NCI-H460 (cell line): ENCODE results near the gene CCDC88B. TPM values are rescaled to one million over a fixed set of nuclear protein-coding genes. Genes with fewer than 3 reads are reported as not detected.

Source experiments
- DNase-seq: peaks from one replicate; pipeline ENCODE4 v3.0.0-alpha.2; 2016; ENCODE audit warnings: low read depth; ENCODE audit errors: extremely low read depth
- total RNA-seq: library from RNA; depleted of rRNA; stranded (reverse); fragments of >200 nt; shearing (Covaris generic); gene quantifications from 2 replicates; pipeline ENCODE4 v1.2.3, GENCODE V29; 2014

CCDC88B gene
- total RNA-seq, 1 experiment from 2014 or later = 3.7 TPM

DNA sequence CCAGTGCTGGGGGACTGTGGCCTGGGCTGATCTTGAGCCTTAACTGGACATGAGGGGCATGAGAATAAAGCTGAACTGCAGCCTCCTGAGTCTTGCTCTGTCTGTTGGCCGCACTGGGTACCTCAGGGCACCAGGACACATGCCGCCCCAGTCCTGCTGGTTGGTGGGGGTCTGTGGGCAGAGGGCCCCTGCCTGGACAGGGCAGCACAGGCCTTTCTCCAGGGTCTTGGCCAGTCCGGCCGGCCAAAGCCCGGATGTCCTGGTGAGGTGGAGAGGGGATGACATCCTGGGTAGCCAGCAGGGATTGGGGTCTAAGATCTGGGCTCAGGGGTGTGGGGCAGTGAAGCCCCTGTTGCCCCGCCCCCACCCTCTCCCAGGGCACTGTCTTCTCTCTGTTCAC, 17.4 kb downstream of the CCDC88B start:
- no peak for DNase-seq

DNA sequence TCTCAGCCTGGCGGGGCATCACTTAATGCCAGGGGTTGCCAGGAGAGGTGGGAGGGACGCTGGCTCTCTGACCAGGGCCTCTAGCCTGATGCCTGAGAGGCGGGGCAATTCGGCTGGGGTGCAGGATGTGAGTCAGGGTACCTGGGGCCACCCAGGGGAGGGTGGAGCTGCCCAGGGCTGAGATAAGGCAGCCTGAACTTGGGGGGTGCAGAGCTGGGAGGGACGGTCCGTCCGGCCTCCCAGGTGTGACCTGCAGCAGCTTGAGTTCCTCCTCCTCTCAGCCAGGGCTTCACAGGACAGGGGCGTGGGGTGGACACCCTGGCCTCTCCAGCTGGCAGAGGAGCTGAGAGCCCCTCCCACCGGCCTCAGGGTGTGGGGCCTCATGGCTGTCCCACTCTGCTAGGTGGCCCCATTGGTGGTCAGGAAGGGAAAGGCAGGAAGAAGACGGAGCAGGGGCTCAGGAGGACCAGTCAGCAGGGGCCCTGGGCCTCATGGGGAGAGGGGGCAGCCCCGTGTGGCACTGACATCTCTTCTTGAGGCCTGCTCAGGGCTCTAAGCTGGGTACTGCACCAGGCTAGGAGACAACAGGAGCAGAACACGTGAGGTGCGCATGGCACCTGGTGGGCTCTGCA, 18.0 kb downstream of the CCDC88B start:
- DNase-seq = no peak

DNA sequence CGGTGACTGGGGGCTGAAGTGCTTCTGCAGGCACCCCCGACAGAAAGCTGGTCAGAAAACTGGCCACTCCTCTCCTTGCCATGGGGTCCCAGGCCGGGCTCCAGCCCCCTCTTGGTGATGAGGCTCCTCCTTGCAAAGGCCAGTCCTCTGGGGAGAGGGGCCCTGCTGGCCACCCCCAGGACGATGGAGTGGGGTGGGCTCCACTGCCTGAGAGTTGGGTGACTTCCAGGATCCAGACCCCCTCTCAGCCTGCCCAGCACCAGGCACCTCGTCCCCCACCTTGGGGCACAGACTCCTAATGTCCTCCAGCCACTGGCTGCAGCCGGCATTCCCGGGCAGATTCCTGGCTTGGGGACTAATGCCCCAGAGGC, 18.5 kb downstream of the CCDC88B start:
- no peak for DNase-seq

DNA sequence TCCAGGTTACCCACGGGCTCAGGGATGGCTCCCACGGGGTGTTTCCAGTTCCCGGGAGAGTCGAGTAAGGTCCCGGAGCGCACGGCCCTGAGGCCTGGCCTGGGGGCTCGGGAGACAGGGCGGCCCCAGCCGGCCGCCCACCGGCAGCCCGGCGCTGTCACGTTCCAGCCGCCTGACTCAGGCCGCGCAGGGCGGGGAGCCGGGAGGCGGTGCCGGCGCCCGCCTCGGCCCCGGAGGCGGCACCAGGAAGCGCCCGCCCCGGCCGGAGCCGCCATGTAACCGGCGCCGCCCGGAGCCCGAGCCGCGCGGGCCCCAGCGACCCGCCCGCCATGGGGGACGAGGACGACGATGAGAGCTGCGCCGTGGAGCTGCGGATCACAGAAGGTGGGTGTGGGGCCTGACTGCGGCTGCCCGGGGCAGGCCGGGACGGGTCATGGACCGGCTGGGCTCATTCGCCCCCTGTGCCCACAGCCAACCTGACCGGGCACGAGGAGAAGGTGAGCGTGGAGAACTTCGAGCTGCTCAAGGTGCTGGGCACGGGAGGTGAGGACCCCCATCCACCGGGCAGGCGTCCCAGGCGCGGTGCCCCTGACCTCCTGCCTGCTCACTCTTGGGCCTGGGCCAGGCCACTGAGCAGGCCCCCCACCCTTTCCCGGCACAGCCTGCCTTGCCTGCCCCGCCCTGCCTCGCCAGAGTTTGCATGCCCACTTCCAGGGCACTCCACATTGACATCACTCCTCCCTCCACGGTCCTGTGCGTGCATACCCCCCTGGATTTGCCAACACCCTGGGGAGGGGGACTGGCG, 19.1 kb downstream of the CCDC88B start, which contains the start of gene RPS6KA4:
RPS6KA4 (plus strand) TSS at position 256 of the 805 bp plus-strand sequence; CDS start at position 330, 74 bp downstream.
- DNase-seq = peak; percentile 41

DNA sequence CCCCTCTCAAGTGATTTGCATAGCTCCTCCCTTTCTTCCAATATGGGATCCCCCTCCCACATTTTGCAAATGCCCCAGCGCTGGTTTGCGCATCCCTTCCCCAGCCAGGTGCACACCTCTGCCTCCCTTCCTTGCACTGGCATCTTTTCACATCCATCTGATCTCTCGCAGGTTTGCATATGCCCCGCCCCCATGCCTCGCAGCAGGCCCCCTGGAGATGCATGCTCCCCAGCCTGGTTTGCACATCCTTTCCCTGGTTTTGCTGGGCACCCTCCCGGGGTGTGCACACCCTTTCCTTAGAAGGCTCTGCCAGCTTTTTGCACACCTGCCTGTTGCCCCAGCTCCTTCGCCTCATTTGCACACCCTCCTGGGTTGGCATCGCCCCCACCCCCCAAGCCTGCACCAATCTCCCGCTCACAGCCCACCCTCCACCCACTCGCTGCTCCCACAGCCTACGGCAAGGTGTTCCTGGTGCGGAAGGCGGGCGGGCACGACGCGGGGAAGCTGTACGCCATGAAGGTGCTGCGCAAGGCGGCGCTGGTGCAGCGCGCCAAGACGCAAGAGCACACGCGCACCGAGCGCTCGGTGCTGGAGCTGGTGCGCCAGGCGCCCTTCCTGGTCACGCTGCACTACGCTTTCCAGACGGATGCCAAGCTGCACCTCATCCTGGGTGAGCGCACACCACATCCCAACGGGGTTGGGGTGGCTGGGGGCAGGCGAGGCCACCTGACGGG, 19.9 kb downstream of the CCDC88B start:
- DNase-seq = no peak

DNA sequence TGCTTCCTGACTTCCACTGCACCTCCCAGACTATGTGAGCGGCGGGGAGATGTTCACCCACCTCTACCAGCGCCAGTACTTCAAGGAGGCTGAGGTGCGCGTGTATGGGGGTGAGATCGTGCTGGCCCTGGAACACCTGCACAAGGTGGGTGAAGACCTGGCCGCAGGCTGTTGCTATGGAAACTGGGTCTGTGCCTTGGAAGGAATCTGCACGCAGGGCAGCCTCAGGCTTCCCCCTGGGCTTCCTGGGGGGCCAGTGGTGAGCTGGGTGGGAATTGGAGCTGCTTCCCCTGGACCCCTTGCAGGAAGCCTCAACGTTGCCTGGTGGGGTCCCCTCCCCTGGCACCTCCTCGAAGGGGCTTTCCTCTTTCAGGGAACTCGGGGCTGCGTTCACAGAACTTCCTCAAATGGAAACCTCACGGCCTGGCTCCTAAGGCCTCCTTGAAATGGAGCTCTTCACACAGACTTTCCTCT, 20.5 kb downstream of the CCDC88B start:
- DNase-seq = no peak

DNA sequence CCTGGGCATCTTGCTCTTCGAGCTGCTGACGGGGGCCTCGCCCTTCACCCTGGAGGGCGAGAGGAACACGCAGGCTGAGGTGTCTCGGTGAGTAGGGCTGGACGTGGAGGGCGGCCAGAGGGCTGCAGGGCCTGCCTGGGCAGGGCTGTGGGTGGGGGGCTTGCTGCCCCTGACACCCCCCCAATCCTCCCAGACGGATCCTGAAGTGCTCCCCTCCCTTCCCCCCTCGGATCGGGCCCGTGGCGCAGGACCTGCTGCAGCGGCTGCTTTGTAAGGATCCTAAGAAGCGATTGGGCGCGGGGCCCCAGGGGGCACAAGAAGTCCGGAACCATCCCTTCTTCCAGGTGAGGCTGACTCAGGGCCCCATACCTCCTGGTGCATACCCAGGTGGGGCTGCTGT, 21.7 kb downstream of the CCDC88B start:
- DNase-seq = no peak

DNA sequence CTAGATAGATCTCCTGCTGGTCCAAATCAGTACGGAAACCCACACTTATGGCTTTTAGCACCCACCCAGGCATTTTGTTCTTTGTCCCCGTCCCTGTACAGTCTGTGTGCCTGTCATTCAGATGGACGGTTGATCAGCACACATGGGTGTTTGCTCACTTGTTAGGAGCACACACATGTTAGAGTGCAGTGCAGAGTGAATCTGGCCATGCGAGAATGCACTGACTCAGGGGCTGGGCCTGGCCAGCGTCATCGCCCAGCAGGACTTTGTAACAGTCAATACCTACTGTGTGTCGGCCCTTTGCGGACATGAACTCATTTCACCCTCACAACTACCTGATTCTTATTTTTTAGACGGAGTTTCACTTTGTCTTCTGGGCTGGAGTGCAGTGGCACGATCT, 22.3 kb downstream of the CCDC88B start:
- DNase-seq = no peak

DNA sequence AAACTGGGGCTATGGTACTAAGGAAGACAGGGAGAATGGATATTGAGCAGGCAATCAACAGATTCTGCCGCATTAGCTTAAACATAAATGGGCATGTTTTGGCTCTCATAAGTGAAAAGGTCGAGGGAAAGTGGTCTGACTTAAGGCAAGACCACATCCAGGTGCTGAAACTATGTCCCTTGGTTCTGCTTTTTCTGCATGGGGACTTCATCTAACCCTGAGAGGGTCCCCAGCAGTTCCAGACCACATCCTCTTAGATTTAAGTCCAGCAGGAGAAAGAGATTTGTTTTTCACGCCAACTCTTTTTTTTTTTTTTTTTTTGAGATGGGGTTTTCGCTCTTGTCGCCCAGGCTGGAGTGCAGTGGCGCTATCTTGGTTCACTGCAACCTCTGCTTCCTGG, 24.4 kb downstream of the CCDC88B start:
- DNase-seq = no peak

DNA sequence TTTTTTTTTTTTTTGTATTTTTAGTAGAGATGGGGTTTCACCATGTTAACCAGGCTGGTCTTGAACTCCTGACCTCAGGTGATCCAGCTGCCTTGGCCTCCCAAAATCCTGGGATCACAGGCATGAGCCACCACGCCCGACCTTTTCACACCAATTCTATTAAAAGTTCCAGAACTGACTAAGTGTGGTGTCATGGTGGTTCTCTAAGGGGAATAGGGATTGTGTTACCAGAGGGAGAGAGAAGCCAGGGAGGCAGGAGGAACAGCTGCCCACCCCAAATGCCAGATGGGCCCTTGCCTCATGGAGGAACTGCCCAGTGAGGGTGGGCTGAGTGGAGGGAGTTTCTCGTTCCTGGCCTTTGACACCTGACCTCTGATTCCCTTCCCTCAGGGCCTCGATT, 24.9 kb downstream of the CCDC88B start:
- no peak for DNase-seq

DNA sequence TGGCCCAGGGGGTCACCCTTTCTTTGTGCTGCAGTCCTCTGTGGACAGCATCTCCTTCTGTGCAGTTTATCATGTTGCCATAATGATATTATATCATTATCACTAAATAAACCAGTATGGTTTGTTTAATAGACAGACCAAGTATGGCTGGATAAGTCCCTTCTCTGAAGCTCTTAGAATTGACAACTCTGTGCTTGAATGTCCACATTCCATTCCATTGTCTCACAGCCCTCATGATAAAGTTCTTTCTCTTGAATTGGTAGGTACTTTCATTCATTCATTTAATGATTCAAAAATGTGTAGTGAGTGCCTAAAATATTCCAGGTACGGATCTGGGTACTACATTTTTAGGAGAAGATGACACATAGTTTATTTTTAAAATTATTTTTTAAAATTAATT, 26.7 kb downstream of the CCDC88B start:
- no peak for DNase-seq

DNA sequence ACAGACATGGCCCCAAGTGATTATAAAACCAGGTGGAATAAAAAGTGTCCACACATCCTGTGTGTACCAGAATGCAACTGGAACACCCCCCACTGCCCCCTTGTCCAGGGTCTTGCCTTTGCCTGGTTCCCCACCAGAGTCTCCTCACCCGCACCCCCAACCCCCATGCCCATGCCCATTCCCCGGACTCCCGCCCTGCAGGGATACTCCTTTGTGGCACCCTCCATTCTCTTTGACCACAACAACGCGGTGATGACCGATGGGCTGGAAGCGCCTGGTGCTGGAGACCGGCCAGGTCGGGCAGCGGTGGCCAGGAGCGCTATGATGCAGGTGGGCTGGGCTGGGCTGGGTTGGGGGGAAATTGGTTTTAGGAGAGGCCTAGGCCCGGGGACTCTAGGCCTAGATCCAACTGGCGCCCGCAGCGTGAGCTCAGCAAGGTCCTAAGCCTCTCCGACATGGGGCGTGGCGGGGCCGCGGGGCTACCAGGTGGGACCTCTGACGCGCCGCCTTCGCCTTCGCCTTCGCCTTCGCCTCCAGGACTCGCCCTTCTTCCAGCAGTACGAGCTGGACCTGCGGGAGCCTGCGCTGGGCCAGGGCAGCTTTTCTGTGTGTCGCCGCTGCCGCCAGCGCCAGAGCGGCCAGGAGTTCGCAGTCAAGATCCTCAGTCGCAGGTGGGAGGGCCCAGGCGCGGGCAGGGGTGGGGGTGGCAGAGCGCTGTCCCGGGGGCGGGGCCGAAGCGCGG, 28.1 kb downstream of the CCDC88B start:
- DNase-seq = no peak

DNA sequence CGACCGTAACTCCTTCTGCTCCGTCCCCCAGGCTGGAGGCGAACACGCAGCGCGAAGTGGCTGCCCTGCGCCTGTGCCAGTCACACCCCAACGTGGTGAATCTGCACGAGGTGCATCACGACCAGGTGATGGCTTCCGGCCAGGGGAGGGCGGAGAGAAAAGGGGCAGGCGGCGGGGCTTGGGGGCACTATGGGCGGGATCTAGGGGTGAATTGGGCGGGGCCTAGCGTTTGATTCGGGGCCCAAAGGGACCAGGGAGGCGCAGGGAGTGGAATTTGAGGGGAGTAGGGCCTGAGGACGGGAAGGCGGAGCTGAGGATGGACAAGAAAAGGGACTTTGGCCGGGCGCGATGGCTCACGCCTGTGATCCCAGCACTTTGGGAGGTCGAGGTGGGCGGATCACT, 28.7 kb downstream of the CCDC88B start:
- no peak for DNase-seq

DNA sequence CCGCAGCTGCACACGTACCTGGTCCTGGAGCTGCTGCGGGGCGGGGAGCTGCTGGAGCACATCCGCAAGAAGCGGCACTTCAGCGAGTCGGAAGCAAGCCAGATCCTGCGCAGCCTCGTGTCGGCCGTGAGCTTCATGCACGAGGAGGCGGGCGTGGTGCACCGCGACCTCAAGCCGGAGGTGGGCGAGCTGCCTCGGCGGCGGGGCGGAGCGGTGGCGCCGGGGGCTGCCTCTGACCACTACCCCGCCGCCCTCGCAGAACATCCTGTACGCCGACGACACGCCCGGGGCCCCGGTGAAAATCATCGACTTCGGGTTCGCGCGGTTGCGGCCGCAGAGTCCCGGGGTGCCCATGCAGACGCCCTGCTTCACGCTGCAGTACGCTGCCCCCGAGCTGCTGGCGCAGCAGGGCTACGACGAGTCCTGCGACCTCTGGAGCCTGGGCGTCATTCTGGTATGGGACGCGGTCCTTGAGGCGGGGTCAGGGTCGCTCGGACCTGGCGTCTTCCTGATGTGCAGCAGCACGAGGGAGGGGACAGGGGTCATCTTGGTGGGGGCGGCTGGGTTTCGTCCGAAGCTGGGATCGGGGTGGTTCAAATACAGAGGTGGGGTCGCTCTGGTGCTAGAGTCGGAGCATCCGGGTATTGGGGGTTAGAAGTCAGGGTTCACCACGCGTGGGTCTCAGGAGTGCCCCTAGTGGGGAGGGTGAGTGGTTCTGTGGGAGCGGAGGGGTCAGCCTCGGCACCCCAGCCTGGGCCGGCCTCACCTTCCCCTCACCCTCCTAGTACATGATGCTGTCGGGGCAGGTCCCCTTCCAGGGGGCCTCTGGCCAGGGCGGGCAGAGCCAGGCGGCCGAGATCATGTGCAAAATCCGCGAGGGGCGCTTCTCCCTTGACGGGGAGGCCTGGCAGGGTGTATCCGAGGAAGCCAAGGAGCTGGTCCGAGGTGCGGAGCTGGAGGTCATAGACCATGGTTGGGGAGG, 29.7 kb downstream of the CCDC88B start:
- DNase-seq = no peak

DNA sequence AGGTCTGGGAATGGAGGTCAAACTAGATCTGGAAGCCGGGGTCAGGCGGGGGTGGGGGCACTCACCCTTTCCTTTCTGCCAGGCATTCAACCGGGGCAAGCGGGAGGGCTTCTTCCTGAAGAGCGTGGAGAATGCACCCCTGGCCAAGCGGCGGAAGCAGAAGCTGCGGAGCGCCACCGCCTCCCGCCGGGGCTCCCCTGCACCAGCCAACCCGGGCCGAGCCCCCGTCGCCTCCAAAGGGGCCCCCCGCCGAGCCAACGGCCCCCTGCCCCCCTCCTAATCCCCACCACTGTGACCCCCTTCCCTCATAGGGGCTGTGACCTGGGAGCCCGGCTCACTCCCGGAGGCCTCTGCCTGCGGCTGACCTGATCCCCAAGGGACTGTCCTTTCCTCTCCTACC, 31.2 kb downstream of the CCDC88B start:
- DNase-seq = no peak

DNA sequence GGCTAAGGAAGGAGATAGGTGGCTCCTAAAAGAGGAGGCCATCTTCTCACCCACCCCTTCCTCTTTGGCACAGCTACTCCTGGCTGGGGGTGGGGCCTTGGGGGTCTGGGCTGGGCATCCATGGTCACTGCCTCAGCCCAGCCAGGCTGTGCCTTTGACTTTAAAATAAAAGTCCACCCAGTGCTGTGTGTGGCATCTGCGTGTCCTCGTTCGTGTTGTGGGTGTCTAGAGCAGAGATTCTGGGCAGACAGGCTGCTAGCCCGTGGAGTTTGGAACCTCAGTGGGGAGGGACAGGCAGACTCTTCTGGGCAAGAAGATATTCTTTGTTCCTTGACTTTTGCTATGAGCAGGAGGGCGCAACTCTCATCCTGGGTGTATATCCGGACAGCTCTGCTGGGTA, 32.0 kb downstream of the CCDC88B start:
- no peak for DNase-seq

DNA sequence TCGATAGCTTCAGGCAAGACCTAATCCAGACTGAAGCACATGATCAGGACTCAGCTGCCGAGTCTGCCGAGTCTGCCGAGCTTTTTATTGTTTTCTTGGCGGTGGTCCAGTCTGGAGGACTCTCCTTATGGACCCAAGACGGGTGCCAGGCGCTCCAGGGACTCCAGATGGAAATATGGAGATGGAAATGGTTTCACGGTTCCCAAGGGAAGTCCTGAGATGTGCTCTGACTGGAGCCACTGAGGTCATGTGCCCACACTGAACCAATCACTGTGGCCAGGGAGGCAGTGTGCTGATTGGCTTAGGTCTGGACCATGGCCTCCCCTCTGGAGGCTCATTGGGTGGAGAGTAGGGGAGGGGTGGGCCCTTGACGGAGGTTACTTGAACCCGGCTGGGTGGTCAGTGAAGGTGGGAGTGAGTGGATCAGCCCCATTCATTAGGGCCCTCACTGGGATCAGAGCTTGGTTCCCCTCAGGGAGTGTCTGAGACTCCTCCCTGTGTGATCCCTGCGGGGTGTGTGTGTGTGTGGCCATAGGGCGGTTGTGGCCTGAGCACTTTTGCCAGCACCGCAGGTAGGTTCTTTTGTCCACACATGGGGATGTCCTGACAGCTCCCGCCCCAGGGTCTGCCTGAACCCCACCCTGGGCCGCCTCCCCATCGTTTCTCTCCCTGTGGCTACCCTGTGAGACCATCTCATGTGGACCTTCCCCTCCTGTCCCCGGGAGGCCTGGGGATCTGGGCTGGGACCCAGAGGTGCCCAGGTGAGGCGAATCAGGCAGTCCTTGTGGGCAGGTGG, 33.0 kb downstream of the CCDC88B start:
- DNase-seq = peak; percentile 44

DNA sequence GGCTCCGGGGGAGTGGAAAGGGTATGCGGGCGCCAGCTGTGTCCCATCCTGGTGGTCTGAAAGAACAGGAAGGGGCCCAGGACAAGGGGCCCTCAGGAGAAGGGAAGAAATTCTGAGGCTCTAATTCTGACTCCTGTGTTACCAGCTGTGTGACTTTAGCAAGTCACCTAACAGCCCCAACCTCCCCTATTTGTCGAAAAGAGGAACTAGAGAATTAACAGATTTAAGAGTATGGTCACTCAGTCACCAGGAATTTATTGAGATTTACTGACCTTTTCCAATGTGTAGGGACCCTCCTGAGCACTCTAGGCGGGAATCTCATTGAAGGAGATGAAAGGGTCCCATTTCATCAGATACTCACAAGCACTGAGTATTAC, 33.6 kb downstream of the CCDC88B start:
- no peak for DNase-seq

DNA sequence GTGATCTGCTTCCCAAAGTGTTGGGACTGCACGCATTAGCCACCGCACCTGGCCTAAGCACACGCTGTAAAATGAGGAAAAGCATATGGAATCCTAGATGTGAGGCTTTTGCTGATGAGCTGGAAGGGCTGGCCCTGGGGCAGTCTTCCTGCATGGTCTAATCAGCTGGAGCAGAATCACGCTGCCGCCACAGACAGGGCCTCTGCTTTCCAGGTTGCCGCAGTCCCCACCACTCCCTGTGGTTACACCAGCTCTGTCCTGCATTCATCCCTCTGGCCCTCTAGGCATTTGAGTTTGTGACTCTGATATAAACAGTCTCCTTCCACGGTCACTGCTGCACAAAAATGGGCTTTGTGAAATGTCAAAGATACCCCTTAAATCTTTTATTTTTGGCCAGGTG, 36.1 kb downstream of the CCDC88B start:
- no peak for DNase-seq
